HG03520 (cell line): ENCODE measurements around the gene STRBP.

Experiments used
- ATAC-seq: cut with Tn5 transposase; IDR thresholded peaks from one replicate; pipeline ENCODE4 v1.9.1; 2021; ENCODE audit warnings: mild to moderate bottlenecking, moderate library complexity; ENCODE audit not compliant: unreplicated experiment

Gene STRBP

GRCh38 chr9:123105490-123105889, 162.9 kb downstream of the STRBP start:
- ATAC-seq, result no peak

DNA sequence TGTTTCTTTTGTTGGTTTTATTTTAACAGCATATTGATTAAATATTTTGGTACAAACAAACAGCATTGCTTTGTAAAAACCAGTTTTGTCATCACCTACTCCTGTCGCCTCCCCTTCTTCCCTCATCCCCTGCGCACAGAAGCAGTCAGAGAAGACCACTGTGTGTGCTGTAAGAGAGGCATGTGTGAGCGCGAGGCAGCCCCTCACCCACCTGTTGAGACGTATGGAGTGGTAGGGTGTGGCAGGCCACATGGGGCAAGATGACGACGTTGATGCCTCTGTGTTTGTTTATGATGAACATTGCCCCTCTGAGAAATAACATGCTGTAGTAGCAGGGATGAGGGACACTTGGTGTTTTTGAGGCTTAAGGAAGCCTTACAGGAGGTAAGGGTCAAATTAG, 163.6 kb downstream of the STRBP start:
- ATAC-seq, result no peak

- no peak for ATAC-seq
These were observed 165.8 kb downstream of the STRBP start for GRCh38 chr9:123102375-123103113.

- no peak for ATAC-seq
These were observed 168.8 kb downstream of the STRBP start for GRCh38 chr9:123099548-123099947.

DNA sequence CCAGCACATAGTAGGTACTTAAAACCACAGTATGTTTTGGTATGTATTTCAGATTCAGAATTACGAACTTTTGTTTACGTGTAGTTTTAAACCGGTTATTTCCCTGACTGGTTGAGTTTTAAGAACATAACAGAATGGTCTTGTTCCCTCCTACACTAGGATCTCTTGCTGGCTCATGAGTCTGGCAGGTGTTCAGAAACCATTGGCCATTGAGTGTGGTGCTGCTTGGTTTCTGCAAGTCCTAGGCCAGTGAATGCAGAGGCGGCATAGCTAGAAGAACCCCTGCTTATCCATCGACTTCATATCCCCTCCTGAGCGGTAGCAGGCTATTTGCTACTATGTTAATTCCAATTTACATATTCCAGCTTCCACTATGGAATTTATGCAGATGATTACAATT, 169.3 kb downstream of the STRBP start:
- ATAC-seq, result no peak

- ATAC-seq, result no peak
These were observed 170.3 kb downstream of the STRBP start for GRCh38 chr9:123098096-123098459.

DNA sequence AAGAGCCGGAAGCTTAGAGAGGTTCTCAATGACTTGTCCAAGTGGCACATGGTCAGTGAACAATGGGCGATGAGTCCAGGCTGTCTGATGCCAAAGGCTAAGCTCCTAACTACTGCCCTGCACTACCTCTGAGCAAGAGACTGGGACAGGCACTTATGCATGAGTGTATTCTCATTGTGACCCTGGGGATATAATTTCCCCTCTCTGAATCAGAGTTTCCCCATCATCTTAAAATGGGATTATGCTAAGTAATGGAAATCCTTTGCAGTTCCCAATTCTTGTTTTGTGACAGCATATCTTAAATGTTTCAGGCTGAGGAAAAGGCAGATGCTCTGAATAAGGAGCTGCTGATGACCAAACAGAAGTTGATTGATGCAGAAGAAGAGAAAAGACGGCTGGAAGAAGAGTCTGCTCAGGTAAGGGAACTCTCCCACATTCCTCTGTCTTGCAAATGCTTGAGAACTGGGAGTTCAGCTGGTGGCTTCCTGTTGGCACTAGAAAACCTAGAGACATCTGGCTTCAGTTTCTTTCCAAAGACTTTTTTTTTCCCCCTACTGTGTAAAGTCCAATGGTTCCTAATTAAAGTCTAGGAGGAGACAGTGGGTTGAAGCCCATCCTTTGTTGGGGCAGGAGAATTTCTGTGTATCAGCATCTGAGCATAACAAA, 170.8 kb downstream of the STRBP start:
- no peak for ATAC-seq

DNA sequence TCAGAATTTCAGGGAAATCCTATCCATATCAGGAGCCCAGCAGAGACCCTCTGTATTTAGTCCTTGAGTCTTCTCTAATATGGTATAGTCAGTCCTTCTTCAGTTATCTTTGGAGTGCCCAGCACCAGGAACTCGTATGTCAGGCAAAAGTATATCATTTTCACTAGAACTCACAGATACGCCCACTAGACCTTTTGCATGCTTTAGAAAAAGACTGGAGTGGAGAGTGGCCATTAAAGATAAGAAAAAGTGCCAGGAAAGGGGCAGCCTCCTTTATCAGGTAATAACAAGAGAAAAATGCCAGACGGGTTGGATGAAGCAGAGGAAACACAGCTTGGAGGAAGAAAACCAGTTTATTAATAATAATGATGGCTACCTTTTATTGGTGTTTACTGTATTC, 171.4 kb downstream of the STRBP start:
- ATAC-seq, result no peak

DNA sequence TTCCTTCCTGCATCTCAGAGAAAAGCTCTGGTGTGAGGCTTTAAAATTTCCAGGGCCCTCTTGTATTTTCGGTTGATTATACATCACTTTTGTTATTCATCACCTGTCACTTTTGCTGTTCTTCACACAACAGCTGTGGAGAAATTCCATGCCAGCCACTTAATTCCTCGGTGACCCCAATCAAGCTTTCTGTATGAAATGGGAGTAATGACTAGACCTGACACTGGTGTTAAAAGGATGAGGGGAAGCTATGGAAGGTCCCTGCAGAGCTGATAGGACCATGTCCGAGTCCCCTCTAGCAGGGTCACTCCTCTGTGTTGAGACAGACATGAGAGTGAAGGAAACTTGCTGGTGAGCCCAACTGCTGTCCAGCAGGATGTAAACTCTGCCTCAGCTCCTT, 175.2 kb downstream of the STRBP start:
- no peak for ATAC-seq

- no peak for ATAC-seq
These were observed 176.9 kb downstream of the STRBP start for GRCh38 chr9:123091459-123091858.

GRCh38 chr9:123090956-123091355, 177.4 kb downstream of the STRBP start:
- no peak for ATAC-seq

DNA sequence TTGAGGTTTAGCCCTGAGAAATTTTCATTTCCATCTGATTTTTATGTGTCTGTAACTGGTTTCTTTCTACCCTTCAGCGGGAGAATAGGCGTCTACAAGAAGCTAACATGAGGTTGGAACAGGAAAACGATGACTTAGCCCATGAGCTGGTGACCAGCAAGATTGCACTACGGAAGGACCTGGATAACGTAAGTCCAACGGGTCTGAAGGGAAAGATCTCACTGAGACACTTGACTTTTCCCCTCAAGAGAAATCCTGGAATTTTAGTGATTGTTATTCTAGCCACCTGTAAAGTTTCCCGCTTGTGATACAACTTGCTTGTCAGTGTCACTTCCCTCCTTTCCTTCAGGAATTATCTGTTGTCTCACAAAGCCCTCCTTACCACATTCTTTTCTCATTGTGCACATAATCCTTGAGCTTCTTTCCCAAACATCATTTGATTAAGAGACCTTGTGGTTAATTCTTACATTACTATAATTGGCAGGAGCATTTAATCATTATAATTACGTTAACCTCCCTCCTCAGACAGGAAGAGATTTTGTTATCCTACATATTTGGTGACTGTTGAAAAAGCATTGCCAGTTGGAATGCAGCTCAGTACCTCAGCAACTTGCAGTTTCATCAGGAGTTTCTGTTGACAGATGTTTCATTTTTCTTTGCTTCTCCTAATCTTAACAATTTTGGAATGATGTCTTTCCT, 178.0 kb downstream of the STRBP start:
- ATAC-seq, result no peak

- ATAC-seq, result no peak
These were observed 178.6 kb downstream of the STRBP start for GRCh38 chr9:123089790-123090189.

DNA sequence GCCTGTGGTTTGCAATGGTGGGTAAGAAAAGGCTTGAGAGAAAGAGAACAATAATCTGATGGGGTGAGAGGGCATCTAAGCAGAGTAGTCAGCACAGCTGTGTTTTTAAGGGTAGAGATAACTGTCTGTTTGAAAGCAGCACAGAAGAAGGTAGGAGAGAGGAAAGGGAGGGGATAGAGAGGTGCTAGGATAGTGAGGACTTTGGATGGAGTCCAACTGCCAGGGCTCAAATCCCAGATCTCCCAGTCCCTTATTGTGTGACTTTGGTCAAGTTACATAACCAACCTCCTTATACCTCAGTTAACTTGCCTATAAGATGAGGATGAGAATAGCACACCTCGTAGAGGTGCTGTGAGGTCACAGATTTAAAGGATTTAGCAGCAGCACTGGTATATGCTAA, 179.3 kb downstream of the STRBP start:
- ATAC-seq, result no peak

GRCh38 chr9:123087359-123087888, 181.0 kb downstream of the STRBP start:
- ATAC-seq, result no peak

DNA sequence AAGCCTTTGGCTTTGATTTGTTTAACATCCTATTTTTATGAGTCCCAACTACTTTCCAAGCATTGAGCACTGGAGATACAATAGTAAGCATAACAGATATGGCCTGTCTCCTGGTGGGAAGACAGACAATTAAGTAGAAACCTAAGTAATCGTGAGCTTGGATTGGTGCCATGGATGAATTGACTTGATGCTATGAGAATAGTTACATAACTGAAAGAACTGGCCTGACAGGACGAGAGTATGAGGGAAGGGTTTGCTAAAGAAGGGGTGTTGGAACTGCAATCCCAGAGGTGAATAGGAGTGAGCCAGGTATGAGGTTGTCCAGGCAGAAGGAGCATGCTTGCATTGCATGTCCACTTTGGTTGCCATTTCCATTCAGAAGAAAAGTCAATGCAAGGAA, 182.5 kb downstream of the STRBP start:
- no peak for ATAC-seq

GRCh38 chr9:123084256-123084655, 184.1 kb downstream of the STRBP start:
- no peak for ATAC-seq

DNA sequence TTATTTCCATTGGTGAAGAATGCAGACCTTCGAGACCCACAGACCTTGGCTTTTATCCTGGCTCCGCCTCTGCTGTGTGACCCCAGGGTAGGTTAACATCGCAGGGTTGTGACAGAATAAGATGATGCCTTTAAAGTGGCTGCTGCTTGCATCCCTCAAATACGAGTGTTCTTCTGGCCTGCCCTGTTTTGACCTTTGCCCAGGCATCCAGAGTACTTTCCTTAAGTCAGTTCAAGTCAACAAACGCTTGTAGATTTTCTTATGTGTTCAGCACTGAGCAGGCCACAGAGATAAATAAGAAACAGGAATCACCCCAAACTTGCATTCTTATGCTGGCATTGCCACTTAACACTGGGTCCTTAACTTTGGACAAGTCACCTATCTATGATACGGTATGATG, 184.7 kb downstream of the STRBP start:
- no peak for ATAC-seq

GRCh38 chr9:123081824-123082223, 186.6 kb downstream of the STRBP start:
- ATAC-seq, result no peak

DNA sequence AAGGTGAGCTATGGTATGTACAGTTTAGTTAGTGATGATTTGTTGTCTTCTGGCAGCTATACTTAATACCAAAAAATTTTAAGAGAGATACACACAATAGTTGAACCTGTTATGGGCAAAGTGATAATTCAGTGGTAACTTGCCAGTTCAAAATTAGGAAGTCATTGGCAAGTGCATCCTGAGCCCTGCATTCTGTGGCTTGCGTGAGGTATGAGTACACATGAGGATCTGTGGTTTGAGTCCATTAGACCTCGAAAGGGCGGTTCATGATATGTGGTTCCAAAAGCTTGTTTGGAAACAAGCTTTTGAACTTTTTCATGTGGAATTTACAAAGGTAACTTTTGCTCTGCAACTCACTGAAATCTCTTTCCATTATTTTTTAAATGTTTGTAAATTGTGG, 187.9 kb downstream of the STRBP start:
- ATAC-seq, result no peak

DNA sequence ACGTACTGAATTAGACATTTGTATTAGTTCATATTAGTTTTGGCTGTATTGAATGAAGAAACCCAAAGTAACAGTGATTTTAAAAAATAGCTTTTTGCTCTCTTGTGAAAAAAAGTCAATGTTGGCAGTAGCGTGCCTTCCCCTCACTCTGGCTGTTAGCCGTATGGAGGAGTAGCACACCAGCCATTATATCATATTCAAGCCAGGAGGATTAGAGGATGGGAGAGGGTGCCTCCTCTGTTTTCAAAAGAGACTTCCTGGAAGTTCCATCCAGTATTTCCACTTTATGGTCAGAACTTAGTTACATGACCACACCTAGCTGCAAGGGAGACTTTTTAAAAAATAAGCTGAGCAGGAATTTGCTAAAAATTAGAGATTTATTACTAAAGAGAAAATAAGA, 193.8 kb downstream of the STRBP start:
- ATAC-seq, result no peak

GRCh38 chr9:123073991-123074422, 194.4 kb downstream of the STRBP start:
- no peak for ATAC-seq
